Fibroblast of peridontal ligament (primary cell): ENCODE data around the gene FBXL13.
"Not testable (repeated sequence)": the region's sequence is repeated elsewhere in the genome, so short reads cannot be mapped to it uniquely, and the experiment has no call there.

Experiments
- DNase-seq: peaks from one replicate; pipeline ENCODE4 v3.0.0-alpha.2; 2010; ENCODE audit errors: extremely low read depth

Gene FBXL13

GRCh38 chr7:102983602-102984001 is 91.0 kb downstream of the FBXL13 start:
- DNase-seq, result no peak

- DNase-seq, result no peak
Observed at GRCh38 chr7:102982235-102982634, 92.4 kb downstream of the FBXL13 start.

GRCh38 chr7:102981451-102981850 is 93.1 kb downstream of the FBXL13 start:
- no peak for DNase-seq

- DNase-seq, result no peak
Observed at GRCh38 chr7:102979670-102980069, 94.9 kb downstream of the FBXL13 start.

- peak; percentile 87 for DNase-seq
Observed at GRCh38 chr7:102978284-102978683, 96.3 kb downstream of the FBXL13 start.

- not testable (repeated sequence) for DNase-seq
Observed at GRCh38 chr7:102977586-102977985, 97.0 kb downstream of the FBXL13 start.

GRCh38 chr7:102976493-102976892 is 98.1 kb downstream of the FBXL13 start:
- DNase-seq, result no peak

- DNase-seq, result no peak
Observed at GRCh38 chr7:102975854-102976253, 98.7 kb downstream of the FBXL13 start.

GRCh38 chr7:102974366-102975236 is 100.0 kb downstream of the FBXL13 start:
- no peak for DNase-seq

- DNase-seq, result no peak
Observed at GRCh38 chr7:102973096-102973802, 101.3 kb downstream of the FBXL13 start.

GRCh38 chr7:102967798-102968197 is 106.8 kb downstream of the FBXL13 start:
- DNase-seq, result peak; percentile 63

- no peak for DNase-seq
Observed at GRCh38 chr7:102966465-102966864, 108.1 kb downstream of the FBXL13 start.

- not testable (repeated sequence) for DNase-seq
Observed at GRCh38 chr7:102961993-102962392, 112.6 kb downstream of the FBXL13 start.

- not testable (repeated sequence) for DNase-seq
Observed at GRCh38 chr7:102958004-102958403, 116.6 kb downstream of the FBXL13 start.

GRCh38 chr7:102954359-102954758 is 120.2 kb downstream of the FBXL13 start:
- DNase-seq, result not testable (repeated sequence)

GRCh38 chr7:102953406-102953805 is 121.2 kb downstream of the FBXL13 start:
- no peak for DNase-seq

GRCh38 chr7:102951839-102952238 is 122.8 kb downstream of the FBXL13 start:
- DNase-seq, result no peak

GRCh38 chr7:102944241-102944640 is 130.4 kb downstream of the FBXL13 start:
- no peak for DNase-seq

- no peak for DNase-seq
Observed at GRCh38 chr7:102943423-102944169, 131.0 kb downstream of the FBXL13 start.

- peak; percentile 55 for DNase-seq
Observed at GRCh38 chr7:102942868-102943267, 131.7 kb downstream of the FBXL13 start.

GRCh38 chr7:102942181-102942866 is 132.3 kb downstream of the FBXL13 start:
- DNase-seq, result peak; percentile 47

- DNase-seq, result no peak
Observed at GRCh38 chr7:102938679-102939078, 135.9 kb downstream of the FBXL13 start.
